HG02938 (cell line): Measurements from ENCODE around the gene STK31.
"Not testable (repeated sequence)": the region's sequence is repeated elsewhere in the genome, so short reads cannot be mapped to it uniquely, and the experiment has no call there.

ENCODE experiments used
- ATAC-seq: cut with Tn5 transposase; IDR thresholded peaks from one replicate; pipeline ENCODE4 v1.9.1; 2021; ENCODE audit warnings: mild to moderate bottlenecking, moderate library complexity; ENCODE audit not compliant: unreplicated experiment

The STK31 gene, protein sequence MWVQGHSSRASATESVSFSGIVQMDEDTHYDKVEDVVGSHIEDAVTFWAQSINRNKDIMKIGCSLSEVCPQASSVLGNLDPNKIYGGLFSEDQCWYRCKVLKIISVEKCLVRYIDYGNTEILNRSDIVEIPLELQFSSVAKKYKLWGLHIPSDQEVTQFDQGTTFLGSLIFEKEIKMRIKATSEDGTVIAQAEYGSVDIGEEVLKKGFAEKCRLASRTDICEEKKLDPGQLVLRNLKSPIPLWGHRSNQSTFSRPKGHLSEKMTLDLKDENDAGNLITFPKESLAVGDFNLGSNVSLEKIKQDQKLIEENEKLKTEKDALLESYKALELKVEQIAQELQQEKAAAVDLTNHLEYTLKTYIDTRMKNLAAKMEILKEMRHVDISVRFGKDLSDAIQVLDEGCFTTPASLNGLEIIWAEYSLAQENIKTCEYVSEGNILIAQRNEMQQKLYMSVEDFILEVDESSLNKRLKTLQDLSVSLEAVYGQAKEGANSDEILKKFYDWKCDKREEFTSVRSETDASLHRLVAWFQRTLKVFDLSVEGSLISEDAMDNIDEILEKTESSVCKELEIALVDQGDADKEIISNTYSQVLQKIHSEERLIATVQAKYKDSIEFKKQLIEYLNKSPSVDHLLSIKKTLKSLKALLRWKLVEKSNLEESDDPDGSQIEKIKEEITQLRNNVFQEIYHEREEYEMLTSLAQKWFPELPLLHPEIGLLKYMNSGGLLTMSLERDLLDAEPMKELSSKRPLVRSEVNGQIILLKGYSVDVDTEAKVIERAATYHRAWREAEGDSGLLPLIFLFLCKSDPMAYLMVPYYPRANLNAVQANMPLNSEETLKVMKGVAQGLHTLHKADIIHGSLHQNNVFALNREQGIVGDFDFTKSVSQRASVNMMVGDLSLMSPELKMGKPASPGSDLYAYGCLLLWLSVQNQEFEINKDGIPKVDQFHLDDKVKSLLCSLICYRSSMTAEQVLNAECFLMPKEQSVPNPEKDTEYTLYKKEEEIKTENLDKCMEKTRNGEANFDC

GRCh38 chr7:23710000-23710399 lies at the start of gene STK31:
TSS of gene STK31 (plus strand) at chr7:23710219. CDS start at chr7:23710286, 67 bp downstream.
- ATAC-seq = no peak

DNA sequence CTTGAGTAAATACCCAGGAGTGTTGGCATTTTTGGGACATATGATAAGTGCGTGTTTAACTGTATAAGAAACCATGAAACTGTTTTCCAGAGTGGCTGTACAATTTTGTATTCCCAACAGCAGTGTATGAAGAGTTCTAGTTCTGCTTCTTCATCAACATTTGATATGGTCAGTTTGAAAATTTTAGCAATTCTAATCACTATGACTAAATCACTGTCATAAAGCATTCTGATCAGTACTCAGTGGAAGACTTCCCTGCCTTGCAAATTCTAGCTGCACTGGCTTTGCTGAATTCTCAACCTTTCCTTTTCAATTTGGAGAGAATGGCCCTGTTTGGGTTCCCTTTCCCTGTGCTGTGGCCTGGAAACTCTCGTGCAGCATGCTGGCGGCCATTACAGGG lies 48.6 kb upstream of the STK31 start:
- ATAC-seq = no peak

DNA sequence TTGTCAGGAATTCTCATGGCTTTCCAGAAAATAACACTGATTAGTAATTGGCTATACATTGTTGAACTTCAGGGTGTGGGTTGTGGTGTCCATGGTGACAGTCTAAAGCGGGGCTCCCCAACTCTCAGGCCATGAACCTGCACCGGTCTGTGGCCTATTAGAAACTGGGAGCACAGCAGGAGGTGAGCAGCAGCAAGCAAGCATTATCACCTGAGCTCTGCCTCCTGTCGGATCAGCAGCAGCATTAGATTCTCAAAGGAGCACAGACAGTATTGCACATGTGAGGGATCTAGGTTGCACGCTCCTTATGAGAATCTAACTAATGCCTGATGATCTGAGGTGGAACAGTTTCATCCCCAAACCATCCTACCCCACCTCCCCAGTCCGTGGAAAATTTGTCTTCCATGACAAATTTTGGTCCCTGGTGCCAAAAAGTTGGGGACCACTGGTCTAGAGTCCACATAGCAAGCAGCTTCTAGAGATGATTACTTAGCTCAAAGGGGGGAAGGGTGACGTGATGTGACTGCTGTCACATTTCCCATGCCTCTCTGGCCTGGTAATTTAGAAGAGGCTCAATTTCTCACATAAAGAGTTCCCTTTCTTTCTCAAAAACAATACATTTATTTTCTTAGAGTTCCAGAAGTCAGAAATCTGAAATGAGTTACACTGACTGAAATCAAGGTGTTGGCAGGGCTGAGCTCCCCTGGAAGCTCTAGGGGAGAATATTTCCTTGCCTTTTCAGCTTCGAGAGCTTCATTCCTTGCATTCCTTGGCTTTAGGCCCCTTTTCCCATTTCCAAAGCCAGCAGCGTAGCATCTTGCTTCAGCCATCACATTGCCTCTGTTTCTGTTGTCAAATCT lies 47.7 kb upstream of the STK31 start:
- no peak for ATAC-seq

DNA sequence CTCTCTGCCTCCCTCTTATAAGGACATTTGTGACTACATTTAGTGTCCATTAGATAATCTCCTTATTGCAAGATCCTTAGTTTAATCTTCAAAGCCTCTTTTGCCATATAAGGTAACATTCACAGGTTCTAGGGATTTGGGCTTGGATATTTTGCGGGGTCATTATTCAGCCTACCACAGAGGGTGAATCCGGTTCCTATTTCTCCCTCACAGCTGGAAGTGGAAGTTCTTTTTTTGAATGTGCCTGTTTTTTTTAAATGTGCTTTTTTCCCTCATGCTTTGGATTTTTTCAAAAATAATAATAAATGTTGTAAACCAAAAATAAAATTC lies 47.1 kb upstream of the STK31 start:
- no peak for ATAC-seq

DNA sequence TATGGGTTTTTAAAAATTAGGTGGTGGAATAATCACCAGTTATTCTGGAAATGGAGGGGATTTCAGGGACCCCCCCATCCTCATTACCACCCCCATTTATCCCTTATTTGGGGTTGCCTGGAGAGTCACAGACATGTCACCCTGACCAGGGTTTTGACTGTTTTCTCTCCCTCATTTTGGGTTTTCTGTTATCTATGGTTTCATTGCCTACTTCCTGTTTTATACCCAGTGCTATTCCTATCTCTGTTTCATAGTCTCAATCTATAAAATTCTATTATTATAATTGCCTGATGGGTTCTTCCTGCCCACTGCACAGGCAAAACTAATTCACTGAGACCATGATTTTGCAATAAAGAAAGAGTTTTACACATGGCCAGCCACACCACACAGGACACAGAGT lies 45.9 kb upstream of the STK31 start:
- no peak for ATAC-seq

DNA sequence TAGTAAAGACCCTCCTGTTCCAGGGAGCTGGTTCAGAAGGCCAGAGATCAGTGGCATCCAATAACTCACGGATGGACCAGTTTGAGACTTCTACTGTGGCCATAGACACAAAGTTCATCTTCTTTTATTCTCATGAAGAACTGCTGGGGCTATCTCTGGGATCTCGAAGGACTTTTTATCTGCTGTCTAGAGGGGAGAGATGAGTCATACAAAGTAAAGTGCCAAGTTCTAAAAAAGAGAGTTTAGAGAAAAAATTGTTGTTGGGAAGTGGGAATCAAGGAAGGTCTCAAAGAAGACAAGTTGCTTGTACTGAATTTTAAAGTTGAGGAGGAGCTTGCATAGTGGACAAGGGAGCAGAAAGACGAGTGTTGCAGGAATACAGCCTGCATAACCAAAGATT lies 38.0 kb upstream of the STK31 start:
- no peak for ATAC-seq

DNA sequence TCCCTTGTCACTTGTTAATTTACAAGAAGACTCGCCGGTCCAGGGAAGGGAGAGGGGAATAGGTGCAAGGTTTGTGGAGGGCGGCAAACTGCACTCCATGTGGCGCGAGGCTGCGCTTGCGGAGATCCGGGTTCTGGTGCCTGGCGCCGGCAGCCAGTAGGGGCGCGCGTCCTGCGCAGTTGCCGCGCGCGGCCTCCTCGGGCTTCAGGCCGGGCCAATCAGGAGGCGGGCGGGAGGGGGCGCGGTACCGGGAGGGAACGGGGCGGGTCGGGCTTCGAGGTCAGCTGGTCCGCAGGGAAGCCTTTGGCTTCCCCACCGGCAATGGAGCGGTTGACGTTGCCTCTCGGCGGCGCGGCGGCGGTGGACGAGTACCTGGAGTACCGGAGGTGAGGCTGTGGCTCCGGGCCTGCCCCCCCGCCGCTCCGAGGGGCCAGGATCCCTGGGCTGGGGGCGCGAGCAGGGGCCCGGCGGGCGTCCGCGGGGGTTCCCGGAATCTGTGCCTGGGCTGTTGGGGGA lies 30.1 kb upstream of the STK31 start, which contains the start of gene FAM221A:
TSS of gene FAM221A (plus strand) at position 302 of the 516 bp plus-strand sequence. CDS start at position 322, 20 bp downstream.
- peak; percentile 76 for ATAC-seq

GRCh38 chr7:23680414-23681405 lies 29.3 kb upstream of the STK31 start:
- peak; percentile 27 for ATAC-seq

GRCh38 chr7:23684041-23684440 lies 26.0 kb upstream of the STK31 start:
- not testable (repeated sequence) for ATAC-seq

DNA sequence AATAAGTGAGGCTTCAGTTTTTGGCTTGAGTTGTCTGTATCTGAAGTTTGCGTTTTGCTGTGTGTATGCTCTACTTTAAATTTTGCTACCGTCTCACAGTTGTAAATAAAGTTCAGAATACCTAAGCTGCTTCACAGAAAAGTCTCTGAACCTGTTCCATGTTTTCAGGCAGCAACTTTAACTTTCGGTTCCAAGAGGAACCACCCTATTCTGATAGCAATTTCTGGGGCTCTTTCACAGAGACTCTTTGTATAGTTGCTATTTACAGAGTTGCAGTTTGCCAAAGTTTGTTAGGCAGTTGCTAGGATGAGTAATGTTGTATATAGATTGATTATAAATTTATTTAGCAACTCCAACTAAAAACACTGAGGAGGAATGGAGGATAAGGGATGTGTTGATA lies 24.3 kb upstream of the STK31 start:
- no peak for ATAC-seq

DNA sequence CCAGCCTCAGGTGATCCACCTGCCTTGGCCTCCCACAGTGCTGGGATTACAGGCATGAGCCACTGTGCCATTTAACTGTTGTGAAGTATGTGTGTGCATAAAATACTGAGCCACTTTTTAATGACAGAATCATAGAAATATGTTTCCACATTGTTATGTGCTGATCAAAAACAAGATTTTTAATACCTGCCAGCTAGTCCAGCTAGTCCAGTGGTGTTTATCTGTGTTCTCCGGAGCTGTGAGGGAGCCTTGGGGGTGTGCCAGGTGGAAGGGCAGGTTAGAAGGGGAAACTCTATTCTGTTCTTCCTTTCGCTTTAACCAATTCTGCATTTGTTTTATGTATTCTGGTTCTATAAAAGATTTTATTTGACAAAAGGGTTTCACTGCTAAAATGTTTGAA lies 23.0 kb upstream of the STK31 start:
- ATAC-seq = no peak

- no peak for ATAC-seq
Observed at GRCh38 chr7:23689165-23689564, 20.9 kb upstream of the STK31 start.

- ATAC-seq = no peak
Observed at GRCh38 chr7:23691320-23691719, 18.7 kb upstream of the STK31 start.

DNA sequence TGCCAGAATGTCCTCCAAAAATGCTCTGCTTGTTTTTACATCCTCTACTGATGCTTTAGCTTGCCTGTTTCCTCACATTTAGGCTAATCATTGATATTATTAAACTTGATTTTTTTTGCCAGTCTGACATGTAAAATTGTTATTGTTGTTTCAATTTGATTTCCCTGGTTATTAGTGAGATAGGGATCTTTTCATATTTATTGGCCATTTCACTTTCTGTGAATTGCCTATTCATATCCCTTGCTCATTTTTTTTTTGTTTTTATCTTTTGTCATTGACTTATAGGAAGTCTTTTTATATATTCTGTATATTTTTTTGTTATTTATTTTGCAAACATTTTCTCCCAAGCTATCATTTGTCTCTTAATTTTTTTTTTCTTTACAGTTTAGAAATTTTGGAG lies 16.8 kb upstream of the STK31 start:
- ATAC-seq = no peak

DNA sequence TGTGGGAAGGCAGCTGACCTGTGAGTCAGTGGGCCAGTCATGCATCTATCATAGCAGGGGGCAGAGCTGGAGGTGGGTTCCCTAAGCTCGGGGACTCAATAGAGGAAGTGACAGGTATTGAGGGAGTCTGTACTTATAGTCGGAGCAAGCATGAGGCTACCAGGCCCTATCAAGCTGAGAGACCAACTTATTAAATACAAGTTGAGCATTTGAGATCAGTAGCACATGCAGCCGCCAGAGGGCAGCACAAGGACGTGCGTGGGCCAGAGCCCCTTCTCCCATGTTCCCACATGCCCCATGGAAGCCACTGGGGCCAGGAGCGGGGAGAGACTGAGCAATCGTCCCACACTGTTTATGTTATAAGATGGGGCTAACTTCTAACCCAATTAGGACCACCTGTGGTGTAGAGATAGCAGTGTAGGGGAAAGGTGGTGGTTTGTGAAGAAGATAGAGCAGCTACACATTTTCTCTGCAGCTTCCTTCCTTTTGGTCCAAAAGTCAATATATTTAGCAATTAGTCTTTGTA lies 13.0 kb upstream of the STK31 start:
- no peak for ATAC-seq

DNA sequence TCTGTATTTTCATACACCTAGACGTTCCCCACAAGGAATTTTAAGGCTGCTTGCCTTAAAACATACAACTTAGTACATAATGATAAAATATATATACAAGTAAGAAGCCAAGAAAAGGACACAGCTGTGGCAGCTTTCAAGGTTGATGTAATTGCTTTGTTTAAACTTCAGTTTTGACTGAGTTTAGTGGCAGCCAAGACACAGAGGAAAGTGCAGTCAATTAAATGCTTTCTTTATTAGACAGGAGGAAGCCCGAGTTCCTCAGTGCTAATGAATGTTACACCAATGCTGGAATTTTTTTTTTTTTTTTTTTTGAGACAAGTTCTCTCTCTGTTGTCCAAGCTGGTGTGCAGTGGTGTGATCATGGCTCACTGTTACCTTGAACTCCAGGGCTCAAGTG lies 11.2 kb upstream of the STK31 start:
- no peak for ATAC-seq

DNA sequence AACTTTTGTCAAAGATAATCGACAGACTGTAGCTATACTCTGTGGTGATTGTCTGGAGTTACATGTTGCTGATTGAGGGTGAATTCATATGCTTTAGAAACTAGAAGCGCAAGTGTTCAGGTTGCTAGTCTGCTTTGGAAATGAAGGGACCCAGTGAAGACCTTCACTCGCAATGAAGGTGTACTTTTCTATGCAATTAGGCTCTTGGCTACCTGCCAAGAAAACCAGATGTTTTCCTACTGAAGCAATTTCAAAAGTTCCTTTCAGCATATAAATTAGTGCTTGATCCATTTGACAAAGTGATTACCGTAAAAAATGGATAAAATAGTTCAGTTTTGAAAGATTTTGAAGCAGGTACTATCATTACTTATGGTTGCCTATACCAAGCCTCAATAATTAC lies 10.0 kb upstream of the STK31 start:
- no peak for ATAC-seq

- no peak for ATAC-seq
Observed at GRCh38 chr7:23709081-23709750, 803 bp upstream of the STK31 start.
